Mucosa of gallbladder (tissue), 1 donor: ENCODE data around the gene CYP2W1. TPM values are rescaled to one million over a fixed set of nuclear protein-coding genes. Genes with fewer than 3 reads are reported as not detected.

ENCODE experiments used
- DNase-seq: peaks from one replicate; pipeline ENCODE4 v3.0.0-alpha.2; 2020; ENCODE audit warnings: low spot score
- total RNA-seq: library from RNA; stranded (reverse); gene quantifications from one replicate; pipeline ENCODE4 v1.2.1, GENCODE V29; 2021
- donor health status: DM: no; HTN: no; CAD: no.

CYP2W1 gene
- total RNA-seq, 1 donor from 2014 or later: 0.46 TPM

DNA sequence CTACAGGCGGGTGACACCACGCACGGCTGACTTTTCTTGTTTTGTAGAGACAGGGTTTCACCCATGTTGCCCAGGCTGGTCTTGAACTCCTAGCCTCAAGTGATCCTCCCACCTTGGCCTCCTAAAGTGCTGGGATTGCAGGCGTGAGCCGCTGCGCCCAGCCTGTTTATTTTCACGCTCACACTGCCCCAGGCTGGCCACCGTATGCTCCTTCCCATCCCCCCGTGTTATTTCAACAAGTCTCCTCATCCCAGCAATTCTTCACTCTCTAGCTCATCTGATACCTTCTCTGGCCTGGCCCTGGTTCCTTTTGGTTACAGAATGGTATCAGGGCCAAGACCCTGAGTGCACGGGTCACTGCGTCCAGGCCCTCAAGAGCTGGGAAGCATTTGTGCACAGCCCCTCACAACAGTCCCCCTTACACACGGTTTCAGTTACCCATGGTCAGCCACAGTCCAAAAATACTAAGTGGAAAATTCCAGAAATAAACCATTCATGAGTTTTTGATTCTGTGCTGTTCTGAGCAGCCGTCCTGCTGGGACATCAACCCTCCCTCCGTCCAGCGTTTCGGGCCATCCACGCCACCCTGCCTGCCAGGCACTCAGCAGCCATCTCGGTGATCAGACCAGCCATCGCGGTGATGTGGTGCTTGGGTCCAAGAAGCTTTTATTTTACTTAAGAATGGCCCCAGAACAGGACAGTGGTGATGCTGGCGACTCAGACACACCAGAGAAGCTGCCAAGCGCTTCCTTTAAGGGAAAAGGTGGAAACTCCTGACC is 16.5 kb upstream of the CYP2W1 start:
- no peak for DNase-seq

GRCh38 chr7:967361-968082 is 15.5 kb upstream of the CYP2W1 start:
- no peak for DNase-seq

DNA sequence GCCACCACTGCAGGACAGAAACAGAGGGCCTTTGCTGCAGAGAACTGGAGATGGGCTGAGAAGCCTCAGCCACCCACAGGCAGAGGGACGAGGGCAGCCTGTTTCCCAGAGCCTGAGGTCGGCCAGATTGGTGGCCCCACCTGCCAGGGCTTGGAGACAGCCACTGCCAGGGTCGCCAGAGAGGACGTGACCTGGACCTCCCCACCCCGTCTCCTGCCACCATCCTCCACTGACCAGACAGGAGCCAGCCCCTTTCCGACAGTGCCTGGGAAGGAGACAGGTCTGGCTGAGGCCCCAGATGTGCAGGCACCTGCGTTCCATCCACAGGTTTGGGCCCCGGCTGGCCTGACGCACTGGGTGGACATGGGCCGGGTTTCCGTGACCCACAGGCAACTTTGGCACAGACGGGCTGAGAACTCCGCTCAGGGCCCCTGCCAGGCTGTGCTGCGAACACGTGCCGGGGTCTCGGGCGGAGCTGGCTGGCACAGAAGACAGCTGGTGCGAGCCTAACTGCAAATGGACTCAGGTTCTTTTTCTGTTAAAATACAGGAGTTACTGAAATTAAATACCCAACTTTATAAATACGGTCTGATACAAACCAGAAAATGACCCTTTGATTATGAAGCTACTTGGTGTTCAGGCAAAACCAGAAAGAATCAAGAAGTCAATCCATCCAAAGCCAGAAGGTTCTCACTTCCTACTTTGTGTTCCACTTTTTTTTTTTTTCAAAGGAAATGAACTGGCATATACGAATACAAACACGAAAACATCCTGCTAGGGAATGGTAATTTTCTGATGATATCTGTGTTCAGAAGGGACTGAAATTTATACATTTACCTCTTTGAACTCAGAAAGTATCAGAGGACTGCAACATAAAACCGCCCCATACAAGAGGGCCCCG is 14.5 kb upstream of the CYP2W1 start:
- no peak for DNase-seq

DNA sequence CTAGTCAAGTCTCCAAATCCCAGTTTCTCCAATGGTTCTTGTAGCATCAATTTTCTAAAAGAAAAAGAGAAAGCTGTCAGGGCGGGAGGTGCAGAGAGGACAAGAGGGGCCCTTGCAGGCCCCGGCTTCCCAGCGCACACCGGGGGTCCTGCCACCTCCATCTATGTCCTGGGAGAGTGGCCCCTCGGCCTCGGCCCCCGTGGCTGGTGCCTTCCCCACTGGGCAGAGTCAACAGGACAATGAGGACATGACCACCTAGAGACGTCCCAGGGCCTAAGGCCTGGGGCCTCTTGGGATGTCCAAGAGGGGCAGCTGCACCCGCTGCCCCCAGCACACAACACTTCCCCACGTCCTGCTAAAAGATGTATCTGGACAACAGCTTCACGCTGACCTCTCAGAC is 13.6 kb upstream of the CYP2W1 start:
- DNase-seq: no peak

GRCh38 chr7:970744-971143 is 12.2 kb upstream of the CYP2W1 start:
- no peak for DNase-seq

DNA sequence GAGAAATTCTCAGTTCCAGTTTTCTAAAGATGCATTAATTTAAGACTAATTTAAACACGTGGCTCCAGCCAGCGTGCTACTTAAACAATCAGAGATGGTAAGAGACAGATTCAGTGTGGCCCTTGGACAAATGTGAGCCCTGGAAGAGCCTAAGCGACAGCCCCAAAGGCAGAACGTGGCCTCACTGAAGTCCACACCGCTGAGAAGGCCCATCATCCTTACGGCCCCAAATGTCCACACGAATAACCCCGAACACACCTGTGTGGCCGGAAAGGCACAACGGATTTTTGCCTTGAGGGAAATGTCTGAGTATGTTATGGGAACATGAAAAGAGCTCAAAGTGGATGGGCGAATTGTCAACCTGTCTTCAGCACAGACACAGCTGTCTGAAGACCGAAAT is 10.9 kb upstream of the CYP2W1 start:
- DNase-seq: no peak

DNA sequence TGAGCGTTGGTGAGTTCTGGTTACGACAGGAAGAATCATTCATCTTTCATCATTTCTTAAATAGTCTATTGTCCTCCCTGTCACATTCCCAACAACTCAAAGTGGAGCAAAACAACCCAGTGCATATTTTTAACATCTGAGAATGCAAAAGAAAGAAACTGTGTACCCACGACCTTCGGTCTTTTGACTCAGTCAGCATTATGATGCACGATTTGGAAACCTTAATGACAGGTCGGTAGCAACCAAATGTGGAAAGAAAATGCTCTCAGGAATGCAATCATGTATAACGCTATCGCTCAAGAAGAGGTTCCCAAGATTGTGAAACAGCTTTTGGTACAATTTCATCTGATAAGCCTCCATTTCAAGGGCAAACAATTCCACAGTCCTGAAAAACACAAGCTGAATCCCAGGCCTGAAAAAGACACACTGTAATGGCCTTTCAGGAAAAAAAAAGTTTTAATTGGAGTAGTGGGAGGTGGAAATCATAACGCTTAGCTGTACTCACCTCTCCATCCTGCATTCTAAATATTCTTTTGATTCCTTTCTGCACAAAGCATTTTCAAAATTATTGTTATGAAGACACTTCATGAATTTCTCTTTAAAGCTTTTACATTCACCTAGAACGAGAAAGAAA is 10.2 kb upstream of the CYP2W1 start:
- no peak for DNase-seq

- DNase-seq: no peak
These were observed 9.7 kb upstream of the CYP2W1 start for GRCh38 chr7:973312-973711.

GRCh38 chr7:974172-974571 is 8.8 kb upstream of the CYP2W1 start:
- DNase-seq: no peak

DNA sequence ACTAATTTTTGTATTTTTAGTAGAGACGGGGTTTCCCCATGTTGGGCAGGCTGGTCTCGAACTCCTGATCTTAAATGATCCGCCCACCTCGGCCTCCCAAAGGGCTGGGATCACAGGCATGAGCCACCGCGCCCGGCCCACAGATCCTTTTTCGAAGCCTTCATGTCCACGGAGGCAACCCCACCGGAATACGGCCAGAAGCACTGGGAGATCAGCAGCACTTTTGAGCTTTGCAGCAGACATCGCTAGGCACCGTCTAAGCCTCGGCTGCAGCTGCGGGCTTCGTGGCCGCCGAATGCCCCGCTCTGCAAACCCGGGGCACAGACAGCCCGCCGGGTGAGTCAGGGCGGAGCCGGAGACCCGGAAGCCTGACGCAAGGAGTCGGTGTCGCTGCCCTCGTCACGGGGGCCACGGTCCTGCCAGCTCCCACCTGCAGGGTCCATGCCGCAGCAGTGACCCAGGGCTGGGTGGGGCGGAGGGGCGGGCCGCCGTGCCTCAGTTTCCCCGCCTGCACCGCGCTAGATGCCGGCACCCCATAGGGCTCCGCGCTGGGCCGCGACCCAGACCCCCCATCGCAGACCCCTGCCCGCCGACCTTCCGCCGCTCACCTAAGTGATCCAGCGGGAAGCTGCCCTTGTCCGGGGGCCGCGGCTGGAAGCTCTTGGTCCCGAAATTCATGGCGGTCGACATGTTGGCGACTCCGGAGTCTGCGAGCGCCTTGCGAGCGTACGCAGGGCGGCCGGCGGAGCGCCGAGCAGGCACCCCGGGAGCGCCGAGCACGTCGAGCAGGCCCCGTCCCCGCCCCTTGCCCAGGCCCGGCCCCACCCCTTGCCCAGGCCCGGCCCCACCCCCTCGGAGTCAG is 7.9 kb upstream of the CYP2W1 start, which contains the start of gene COX19:
TSS of gene COX19 (minus strand) at position 730 of the 862 bp plus-strand sequence. CDS start at position 690, 40 bp downstream.
- DNase-seq: peak; percentile 91

DNA sequence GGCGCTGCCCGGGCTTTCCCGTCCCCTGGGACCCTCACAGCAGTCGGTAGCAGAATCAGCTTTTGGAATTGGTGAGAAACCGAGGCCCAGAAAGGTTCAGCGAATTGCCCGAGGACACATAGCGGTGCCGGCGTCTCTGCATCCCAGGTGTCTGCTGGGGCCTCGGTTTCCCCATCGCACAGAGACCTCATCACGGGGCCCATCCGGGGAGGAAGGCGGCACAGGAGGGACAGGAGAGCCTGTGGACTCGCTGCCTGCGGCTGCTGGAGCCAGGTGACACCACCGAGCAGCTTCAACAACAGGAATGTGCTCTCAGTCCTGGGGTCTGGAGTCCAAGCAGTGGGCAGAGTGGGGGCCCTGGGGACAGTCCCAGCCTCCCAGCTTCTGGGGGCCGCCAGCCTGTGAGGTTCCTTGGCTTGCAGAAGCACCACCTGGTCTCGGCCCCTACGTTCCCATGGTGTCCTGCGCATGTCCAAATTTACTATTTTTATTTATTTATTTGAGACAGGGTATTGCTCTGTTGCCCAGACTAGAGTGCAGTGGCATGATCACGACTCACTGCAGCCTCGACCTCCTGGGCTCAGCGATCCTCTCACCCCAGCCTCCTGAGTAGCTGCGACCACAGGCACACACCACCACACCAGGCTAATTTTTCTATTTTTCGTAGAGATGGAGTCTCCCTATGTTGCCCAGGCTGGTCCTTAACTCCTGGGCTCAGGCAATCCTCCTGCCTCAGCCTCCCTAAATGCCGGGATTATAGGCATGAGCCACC is 7.1 kb upstream of the CYP2W1 start:
- DNase-seq: no peak

DNA sequence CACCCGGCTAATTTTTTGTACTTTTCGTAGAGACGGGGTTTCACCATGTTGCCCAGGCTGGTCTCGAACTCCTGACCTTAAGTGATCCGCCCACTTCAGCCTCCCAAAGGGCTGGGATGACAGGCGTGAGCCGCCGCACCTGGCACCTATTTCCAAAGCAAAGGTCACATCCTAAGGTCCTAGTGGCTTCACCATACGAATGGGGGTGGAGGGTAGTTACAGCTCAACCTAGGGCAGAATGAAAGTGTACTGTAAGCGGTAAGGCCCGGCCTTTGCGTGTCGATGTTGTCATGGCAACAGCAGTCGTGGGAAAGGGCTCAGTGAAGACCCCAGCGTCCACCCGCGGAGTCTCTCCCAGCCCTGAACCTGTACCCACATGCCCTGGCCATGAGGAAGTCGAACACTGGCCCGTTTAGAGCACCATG is 6.1 kb upstream of the CYP2W1 start:
- no peak for DNase-seq

GRCh38 chr7:977326-978048 is 5.5 kb upstream of the CYP2W1 start:
- peak; percentile 75 for DNase-seq

GRCh38 chr7:978049-978346 is 5.0 kb upstream of the CYP2W1 start:
- no peak for DNase-seq

GRCh38 chr7:978416-979091 is 4.4 kb upstream of the CYP2W1 start:
- DNase-seq: no peak

DNA sequence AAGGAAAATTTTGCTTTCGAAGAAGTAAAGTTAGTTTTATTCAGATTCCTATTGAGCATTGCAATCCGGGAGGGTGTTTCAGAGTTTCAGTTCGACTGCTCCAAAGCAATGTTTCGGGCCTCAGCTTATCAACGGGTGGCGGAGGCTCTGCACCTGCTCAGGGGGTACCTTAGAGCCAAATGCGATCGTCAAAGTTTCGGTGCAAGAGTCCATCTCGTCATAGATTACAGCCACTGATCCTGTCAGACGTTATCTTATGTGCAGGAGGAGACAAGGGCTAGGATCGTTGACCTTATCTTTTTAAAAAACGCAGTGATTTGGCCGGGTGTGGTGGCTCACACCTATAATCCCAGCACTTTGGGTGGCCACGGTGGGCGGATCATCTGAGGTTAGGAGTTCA is 3.8 kb upstream of the CYP2W1 start:
- no peak for DNase-seq

DNA sequence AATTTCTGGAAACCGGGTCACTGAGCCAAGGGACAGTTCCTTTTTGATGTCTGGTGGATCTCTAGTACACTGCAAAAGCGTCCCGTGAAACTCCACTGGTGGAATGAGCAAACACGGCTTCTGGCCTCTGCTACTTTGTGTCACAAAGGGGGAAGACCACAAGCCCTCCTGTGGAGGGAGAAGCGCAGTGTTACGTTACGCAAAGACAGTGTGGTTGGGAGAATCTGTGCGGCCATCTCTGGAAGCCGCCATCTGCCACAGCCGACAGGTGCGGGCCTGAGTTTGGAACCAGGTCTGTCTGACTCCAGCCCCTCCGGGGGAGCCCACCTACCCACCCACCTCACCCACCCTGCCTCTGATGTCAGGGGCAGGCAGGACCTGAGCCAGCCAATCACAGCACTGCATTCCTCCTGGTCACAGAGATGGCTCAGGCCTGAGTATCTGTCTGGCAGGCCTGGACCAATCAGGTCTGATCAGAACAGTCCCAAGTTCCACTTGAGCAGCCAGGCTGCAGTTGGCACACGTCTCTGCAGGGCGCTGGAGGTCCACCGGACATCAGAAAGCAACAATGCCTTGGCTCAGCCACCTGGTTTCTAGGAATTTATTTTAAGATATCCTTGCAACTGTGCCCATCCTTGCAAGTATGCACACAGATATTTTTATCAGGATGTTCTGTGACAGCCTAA is 3.0 kb upstream of the CYP2W1 start:
- no peak for DNase-seq

GRCh38 chr7:981793-982510 is 1.0 kb upstream of the CYP2W1 start:
- DNase-seq: no peak
